Heart right ventricle (tissue), 16 donors: ENCODE measurements around the gene CFAP70. TPM values are rescaled to one million over a fixed set of nuclear protein-coding genes. Genes with fewer than 3 reads are reported as not detected.
"Not testable (repeated sequence)": the region's sequence is repeated elsewhere in the genome, so short reads cannot be mapped to it uniquely, and the experiment has no call there.

Source experiments
- ATAC-seq, 8 donors: fragments of 200-7000 bp; cut with Tn5 transposase; one replicate each; pipeline ENCODE4 v1.9.1; 2020; ENCODE audit warnings: mild to moderate bottlenecking in 8 of 8, moderate library complexity in 8 of 8, moderate number of reproducible peaks in 1 of 8
- DNase-seq, 2 donors: peaks; one replicate each; pipeline ENCODE4 v3.0.0-alpha.2; 2020
- H3K27ac ChIP-seq, 10 donors: fragments of 200-600 bp; sonication (generic) in 2 of 10; one replicate each; pipeline versions ENCODE4 v1.5.0 to v1.8.0; 2020 to 2022; ENCODE audit warnings: mild to moderate bottlenecking in 3 of 10
- H3K27me3 ChIP-seq, 7 donors: fragments of 200-600 bp; one replicate each; pipeline ENCODE4 v1.8.0; 2021 to 2022; ENCODE audit warnings: mild to moderate bottlenecking in 2 of 7
- H3K36me3 ChIP-seq, 9 donors: fragments of 200-600 bp; sonication (generic) in 1 of 9; one replicate each; pipeline versions ENCODE4 v1.5.0 to v1.8.0; 2020 to 2022; ENCODE audit warnings: mild to moderate bottlenecking in 2 of 9
- H3K4me1 ChIP-seq, 9 donors: fragments of 200-600 bp; sonication (generic) in 1 of 9; one replicate each; pipeline versions ENCODE4 v1.5.0 to v1.8.0; 2020 to 2022; ENCODE audit warnings: mild to moderate bottlenecking in 4 of 9
- H3K4me3 ChIP-seq, 10 donors: fragments of 200-600 bp; sonication (generic) in 2 of 10; one replicate each; pipeline versions ENCODE4 v1.5.0 to v1.8.0; 2020 to 2022; ENCODE audit warnings: mild to moderate bottlenecking in 7 of 10, moderate library complexity in 2 of 10
- H3K9me3 ChIP-seq, 11 donors: fragments of 200-600 bp in 10 of 11; sonication (generic) in 2 of 11; one replicate each; pipeline versions ENCODE4 v1.5.0 to v1.8.0; 2013 to 2022; ENCODE audit warnings: mild to moderate bottlenecking in 2 of 11, control low read depth in 1 of 11, moderate library complexity in 1 of 11
- CTCF ChIP-seq, 9 donors: fragments of 200-600 bp; sonication (generic) in 2 of 9; IDR thresholded peaks; one replicate each; pipeline versions ENCODE4 v1.5.0 to v1.8.0; 2021 to 2022; ENCODE audit warnings: antibody characterized with exemption in 9 of 9, mild to moderate bottlenecking in 5 of 9, moderate library complexity in 1 of 9
- WGBS, 2 donors: extraction: QIAGEN DNeasy Blood & Tissue Kit; methylation state at CpG; one replicate each; pipeline ENCODE4 v1.1.7; 2013; ENCODE audit warnings: inconsistent platforms in 1 of 2; 5-methylcytosine and 5-hydroxymethylcytosine counted together
- intact Hi-C, 10 donors: fragments of 100-400 bp; cut with DNase I; formaldehyde crosslinking; loops; one replicate each; pipeline versions ENCODE4 v1.11.1 to v1.14.2; 2022
- polyA plus RNA-seq, 2 donors: library from polyadenylated mRNA; stranded (reverse); fragments of 200-250 nt; gene quantifications; one replicate each; pipeline ENCODE4 v1.2.3, GENCODE V29; 2013
- total RNA-seq, 10 donors: library from RNA; stranded (reverse); fragmentation: NEBNext Ultra II Directional in 3 of 10; extraction: Animal tissue kit (Norgen Biotek cat#: 25700) in 3 of 10; gene quantifications; one replicate each; pipeline versions ENCODE4 v1.2.1 to v1.2.4, GENCODE V29; 2021 to 2023
- donor health status: Arrhythmogenic right ventricular cardiomyopathy.
- donor health status: ischemic (EF 13 %, LVEDD 7.1; RV severe dilation, severe dysfunction).
- donor health status: healthy with polysubstance abuse.
- donor health status: DM: no; HTN: yes; CAD: no.
- donor health status: DM: no; HTN: no; CAD: no.
- donor health status: ischemic (EF 25% LVEDD 6.9; RV normal size, moderate dysfunction).
- donor health status: ischemic (EF 25% LVEDD 5.7; RV mildly dilated, moderate dysfunction).
- donor health status: healthy.
- donor health status: DM: yes; HTN: yes; CAD: no.
- donor health status: Ischemic cardiomyopathy.
- donor health status: ischemic (EF 35%, LVEDD 5.7; RV mildly dilated, moderate dysfunction).
- donor health status: nonischemic (EF 11% LVEDD 7.7; RV severe dilation, severe dysfunction).
- donor health status: DM: yes; HTN: yes; CAD: no.
- donor health status: PGD.
- donor health status: ischemic (EF 29% LVEDD 5.4; RV normal size, mild dysfunction).
- donor health status: nonischemic (EF 23%, LVEDD 6.1; RV moderate dilation, normal function).

The CFAP70 gene
- total and polyA plus RNA-seq, 12 donors = 0.25 to 5.4 (median 1.9) TPM

GRCh38 chr10:73332379-73332778, 26.3 kb downstream of the CFAP70 start:
- DNase-seq (no peak), ATAC-seq (no peak)
- WGBS, 2 donors = 74 to 89% methylated on average over 2 of the region's 2 CpGs
- Histone ChIP-seq H3K4me1 (no peaks in the 10 kb centered on the region), H3K36me3 (peaks cover 0 to 5% (median 0%) of the 10 kb centered on the region in 9 donors), H3K4me3 (no peak overlapping the region), H3K27ac (no peak overlapping the region), H3K9me3 (no peaks in the 10 kb centered on the region), H3K27me3 (no peaks in the 10 kb centered on the region)
- TF ChIP-seq CTCF (IDR thresholded peaks at IDR 0.05) = no peak
- intact Hi-C loops = no loop called here

- no CpG with 5 or more reads among the region's 1 CpG for WGBS, 2 donors
- H3K27me3 ChIP-seq, H3K27ac ChIP-seq, H3K9me3 ChIP-seq, ATAC-seq, H3K36me3 ChIP-seq, H3K4me1 ChIP-seq, intact Hi-C loops, DNase-seq, H3K4me3 ChIP-seq: not testable (repeated sequence)
Observed at GRCh38 chr10:73328523-73328922, 30.1 kb downstream of the CFAP70 start.

- DNase-seq, H3K27me3 ChIP-seq, intact Hi-C loops, H3K36me3 ChIP-seq, H3K4me3 ChIP-seq, ATAC-seq, H3K4me1 ChIP-seq, H3K9me3 ChIP-seq, H3K27ac ChIP-seq: not testable (repeated sequence)
- WGBS, 2 donors = 83 to 90% methylated on average over 1 to 2 of the region's 4 CpGs
Observed at GRCh38 chr10:73325290-73325689, 33.4 kb downstream of the CFAP70 start.

- H3K4me3 ChIP-seq, DNase-seq, ATAC-seq, H3K27me3 ChIP-seq, H3K9me3 ChIP-seq, H3K27ac ChIP-seq, H3K36me3 ChIP-seq, H3K4me1 ChIP-seq, intact Hi-C loops: not testable (repeated sequence)
- WGBS, 2 donors = 98 to 99% methylated on average over 5 of the region's 5 CpGs
Observed at GRCh38 chr10:73323582-73323981, 35.1 kb downstream of the CFAP70 start.

- Histone ChIP-seq H3K4me1 (no peaks in the 10 kb centered on the region), H3K27me3 (no peaks in the 10 kb centered on the region), H3K4me3 (no peak overlapping the region), H3K36me3 (peaks cover 0 to 15% (median 0%) of the 10 kb centered on the region in 9 donors), H3K27ac (no peak overlapping the region), H3K9me3 (peaks cover 0 to 27% (median 18%) of the 10 kb centered on the region in 11 donors)
- ATAC-seq (no peak), DNase-seq (no peak)
- intact Hi-C loops = no loop called here
- no peak for TF ChIP-seq CTCF (IDR thresholded peaks at IDR 0.05)
Observed at GRCh38 chr10:73310475-73310874, 48.2 kb downstream of the CFAP70 start.

GRCh38 chr10:73307203-73307800, 51.4 kb downstream of the CFAP70 start:
- DNase-seq (no peak), ATAC-seq (no peak)
- Histone ChIP-seq H3K4me1 (no peaks in the 10 kb centered on the region), H3K4me3 (no peak overlapping the region), H3K27me3 (no peaks in the 10 kb centered on the region), H3K36me3 (peaks cover 0 to 15% (median 0%) of the 10 kb centered on the region in 9 donors), H3K9me3 (peaks cover 0 to 24% (median 18%) of the 10 kb centered on the region in 11 donors), H3K27ac (no peak overlapping the region)
- no peak for TF ChIP-seq CTCF (IDR thresholded peaks at IDR 0.05)
- intact Hi-C loops = no loop called here
